HG03175 (cell line): ENCODE data around the gene FADS2.

Experiments
- ATAC-seq: cut with Tn5 transposase; IDR thresholded peaks from one replicate; pipeline ENCODE4 v1.9.1; 2021; ENCODE audit warnings: mild to moderate bottlenecking, moderate library complexity; ENCODE audit not compliant: unreplicated experiment

The FADS2 gene

DNA sequence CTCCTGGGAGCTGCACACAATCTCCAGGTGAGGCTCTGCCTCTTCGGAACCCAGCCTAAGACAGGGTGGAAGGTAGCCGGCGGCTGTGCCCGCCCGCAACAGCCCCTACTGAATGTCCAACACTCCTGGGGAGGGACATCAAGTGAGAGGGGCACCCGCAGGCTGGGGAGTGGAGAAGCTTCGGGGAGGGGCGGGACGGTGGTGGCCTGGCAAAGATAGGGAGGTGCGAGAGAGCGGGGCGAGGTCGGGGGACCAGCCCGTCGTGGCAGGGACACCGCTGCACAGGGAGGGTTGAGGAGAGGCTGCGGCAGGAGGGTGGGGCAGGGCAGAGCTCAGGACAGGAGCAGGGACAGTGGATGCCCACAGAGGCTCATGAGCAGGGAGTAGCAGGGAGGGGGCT is 72.2 kb downstream of the FADS2 start:
- ATAC-seq = no peak

GRCh38 chr11:61901397-61901796 is 73.3 kb downstream of the FADS2 start:
- ATAC-seq = no peak

DNA sequence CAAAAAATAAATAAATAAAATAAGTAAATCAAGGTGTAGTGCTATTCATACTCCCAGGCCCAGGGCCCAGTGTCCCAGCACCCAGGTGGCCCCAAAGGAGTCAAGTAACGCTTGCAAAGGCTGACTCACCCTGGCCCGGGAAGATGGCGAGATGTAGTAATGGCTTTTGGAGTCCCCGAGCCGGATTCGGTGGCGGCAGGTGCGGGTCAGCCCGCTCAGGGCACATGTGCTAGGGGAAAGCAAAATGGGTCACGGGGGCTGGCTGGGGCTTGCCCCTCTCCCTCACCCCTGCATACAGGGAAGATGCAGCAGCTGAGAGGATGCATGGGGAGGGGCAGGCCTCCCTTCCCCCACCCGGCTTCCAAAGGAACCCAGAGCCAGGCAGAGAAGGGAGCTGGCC is 74.2 kb downstream of the FADS2 start:
- no peak for ATAC-seq

DNA sequence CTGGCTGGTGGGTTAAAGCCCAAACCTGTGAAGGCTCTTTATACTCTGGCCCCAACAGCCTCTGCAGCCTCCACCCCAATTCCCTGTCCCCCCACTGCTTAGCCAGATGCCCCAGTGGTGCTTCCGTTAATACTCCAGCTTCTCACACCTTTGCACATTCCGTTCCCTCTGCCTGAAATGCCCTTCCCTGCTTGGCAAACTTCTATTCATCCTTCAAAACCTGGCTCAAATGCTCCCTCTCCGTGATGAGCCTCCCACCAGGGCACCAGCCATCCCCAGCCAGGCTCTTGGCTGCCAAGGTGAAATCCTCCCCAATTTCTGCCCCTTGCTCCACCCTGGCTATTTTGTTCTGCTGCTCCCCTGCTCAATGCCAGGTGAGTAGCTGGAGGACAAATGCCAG is 75.7 kb downstream of the FADS2 start:
- no peak for ATAC-seq

DNA sequence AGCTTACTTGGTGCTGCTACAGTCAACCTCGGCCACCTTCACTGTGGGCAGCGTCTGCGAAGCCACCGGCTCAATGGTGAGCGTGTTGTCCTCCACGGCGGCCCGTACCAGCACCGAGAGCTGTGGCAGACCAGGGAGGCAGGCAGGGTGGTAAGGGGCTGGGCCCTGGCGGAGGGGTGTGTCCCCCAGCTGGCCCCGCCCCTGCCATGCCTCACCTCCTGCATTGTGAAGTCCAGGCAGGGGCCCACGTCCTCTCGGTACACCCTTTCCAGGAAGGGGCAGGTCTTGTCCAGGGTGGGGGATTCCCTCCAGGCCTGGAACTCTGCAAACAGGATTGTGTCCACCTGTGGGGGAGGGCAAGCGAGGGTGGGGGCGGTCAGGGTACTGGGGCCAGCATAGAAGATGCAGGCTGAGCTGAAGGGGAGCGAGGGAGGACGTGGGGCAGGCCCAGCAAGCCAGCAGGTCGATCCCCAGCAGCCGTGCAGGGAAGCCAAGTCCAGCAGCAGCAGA is 76.5 kb downstream of the FADS2 start:
- no peak for ATAC-seq

- ATAC-seq = no peak
These were observed 77.1 kb downstream of the FADS2 start for GRCh38 chr11:61905067-61905696.

- ATAC-seq = no peak
These were observed 77.9 kb downstream of the FADS2 start for GRCh38 chr11:61905801-61906521.

DNA sequence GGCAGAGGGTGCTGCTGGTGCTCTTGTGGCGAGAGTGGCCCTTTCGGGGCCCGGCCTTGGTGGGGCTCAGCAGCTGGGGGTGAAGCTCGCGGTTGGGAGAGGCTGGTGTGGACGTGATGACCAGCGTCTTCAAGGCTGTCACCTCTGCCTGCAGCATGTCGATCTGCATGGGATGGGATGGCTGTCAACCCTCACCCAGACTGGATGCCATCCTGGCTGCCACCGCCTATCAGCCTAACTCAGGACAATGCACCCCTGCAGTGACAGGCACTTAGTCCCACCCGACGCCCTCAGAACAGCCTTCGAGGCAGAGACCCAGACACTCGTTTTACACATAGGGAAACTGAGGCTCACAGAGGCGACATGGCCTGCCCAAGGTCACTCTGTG is 78.4 kb downstream of the FADS2 start:
- ATAC-seq = no peak

GRCh38 chr11:61907282-61907681 is 79.2 kb downstream of the FADS2 start:
- no peak for ATAC-seq

DNA sequence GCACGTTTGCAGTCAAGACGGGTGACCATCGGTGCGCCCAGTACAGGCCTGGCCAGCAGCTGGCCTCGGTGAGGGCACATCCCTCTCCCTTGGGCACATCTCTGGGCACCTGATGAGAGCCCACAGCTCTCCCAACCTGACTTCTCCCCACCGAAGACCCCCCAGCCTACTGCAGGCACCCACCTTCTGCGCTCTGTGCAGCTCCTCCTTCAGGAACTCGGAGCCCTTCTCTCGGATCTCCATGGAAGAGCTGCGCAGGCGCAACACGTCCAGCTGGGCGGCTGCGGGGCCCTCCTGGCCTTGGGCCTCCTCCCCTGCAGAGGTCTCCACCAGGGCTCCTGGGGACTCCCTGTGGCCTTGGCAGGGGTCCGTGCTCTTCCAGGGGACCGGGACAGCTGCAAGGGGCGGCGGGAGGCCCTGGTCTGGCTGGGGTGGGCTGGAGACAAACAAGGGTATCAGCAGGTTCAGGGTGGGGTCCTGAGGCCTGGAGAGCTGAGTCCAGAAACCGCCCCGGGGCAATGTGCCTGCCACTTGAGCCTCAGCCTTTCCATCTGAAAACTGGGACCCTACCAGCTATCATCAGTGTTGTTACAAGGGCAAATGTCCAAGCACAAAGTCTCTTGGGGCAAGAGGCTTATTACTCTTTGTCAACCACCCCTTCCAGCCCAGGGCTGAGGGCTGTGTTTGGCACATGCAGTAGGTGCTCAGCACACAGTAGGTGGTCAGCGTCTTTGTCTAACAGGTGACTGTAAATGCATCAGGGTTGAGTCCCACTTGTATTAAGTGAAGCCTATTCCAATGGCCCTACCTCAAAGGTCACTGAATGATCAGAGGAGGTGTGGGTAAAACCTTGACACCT is 80.0 kb downstream of the FADS2 start:
- no peak for ATAC-seq

DNA sequence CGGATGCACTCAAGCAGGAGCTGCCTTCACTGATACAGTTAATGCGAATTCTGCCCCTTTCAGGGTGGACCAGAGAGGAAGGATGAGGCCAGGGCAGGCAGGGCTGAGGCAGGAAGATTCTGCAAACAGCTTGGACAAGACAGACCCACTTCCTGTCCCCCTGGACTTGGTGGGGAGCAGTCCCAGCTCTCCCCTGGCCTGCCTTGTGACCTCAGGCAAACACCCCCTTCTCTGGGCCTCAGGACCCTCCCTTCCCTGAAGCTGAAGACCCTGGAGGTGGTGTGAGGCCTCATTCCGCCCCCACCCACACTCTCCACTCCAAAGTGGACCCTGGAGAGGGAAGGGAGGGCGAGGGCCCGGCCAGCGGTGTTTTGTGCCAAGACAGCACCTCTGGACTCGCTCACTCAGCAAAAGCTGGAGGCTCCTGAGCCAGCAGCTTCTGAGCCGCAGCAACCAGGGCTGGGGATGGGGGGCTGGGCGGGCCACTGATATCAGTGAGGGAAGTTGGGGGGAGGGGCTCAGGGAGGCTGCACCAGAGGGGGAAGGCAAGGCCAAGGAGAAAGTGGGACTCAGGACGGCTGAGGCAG is 80.7 kb downstream of the FADS2 start:
- no peak for ATAC-seq

- no peak for ATAC-seq
These were observed 82.4 kb downstream of the FADS2 start for GRCh38 chr11:61910187-61911127.

GRCh38 chr11:61911128-61911700 is 83.1 kb downstream of the FADS2 start:
- no peak for ATAC-seq

- ATAC-seq = no peak
These were observed 83.8 kb downstream of the FADS2 start for GRCh38 chr11:61911701-61912529.

DNA sequence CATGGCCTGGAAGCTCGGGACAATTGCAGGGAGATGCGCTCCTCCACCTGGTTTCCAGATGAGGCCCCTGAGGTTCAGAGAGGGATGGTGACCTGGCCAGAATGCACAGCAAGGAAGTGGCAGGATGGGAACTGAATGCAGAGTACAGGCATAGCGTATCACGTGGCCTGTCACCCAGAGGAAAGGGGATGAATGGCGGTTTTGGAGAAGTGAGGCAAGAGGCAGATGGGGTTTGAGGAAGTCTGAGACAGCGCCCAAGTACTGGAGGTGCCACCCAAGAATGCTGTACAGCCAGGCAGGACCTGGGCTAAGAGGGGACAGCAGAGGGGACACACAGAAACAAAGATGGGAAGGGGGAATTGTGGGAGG is 84.4 kb downstream of the FADS2 start:
- ATAC-seq = no peak

- ATAC-seq = no peak
These were observed 85.0 kb downstream of the FADS2 start for GRCh38 chr11:61912991-61913698.

DNA sequence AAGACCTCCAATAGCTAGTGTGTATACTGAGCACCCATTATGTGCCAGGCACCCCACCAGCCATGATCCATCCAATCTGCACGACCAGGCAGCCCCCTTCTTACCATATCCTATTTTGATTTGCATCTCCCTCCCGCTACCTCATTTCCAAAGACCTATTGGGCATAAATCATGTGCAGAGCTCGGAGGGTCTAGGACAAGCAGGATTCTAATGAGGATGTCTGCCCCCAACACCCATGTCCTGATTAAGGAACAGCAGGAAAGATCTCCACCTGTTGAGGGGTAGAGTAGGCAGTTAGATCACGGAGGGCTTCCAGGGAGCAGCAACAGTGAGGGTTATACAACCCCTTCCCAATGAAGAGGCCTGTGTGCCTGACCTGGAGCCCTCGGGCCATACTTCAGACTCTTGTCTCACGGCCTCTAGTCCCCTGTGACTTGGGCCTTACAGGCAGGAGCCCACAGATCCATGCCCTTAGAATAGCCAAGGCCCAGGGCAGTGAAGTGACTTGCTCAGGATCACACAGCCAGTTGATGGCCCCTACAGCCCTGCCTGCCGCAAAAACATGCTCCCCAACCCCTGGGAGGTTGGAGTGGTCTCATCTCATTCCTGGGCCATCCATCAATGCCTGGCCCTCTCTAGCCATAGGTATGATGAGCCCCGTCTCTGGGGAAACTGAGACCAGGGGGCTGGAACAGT is 85.7 kb downstream of the FADS2 start:
- ATAC-seq = no peak
